Left renal cortex interstitium (tissue), 4 donors: ENCODE data around the gene SHB. TPM values are rescaled to one million over a fixed set of nuclear protein-coding genes. Genes with fewer than 3 reads are reported as not detected.
"Not testable (repeated sequence)": the region's sequence is repeated elsewhere in the genome, so short reads cannot be mapped to it uniquely, and the experiment has no call there.

Experiments used
- DNase-seq, 4 donors: peaks; one replicate each; pipeline ENCODE4 v3.0.0-alpha.2; 2013; ENCODE audit warnings: low read depth in 4 of 4, low spot score in 2 of 4, missing footprints in 1 of 4
- polyA plus RNA-seq, 4 donors: library from polyadenylated mRNA; unstranded; fragments of 120-200 nt; gene quantifications; one replicate each; pipeline ENCODE4 v1.2.1, GENCODE V29; 2013; ENCODE audit not compliant: insufficient read length in 4 of 4

Gene SHB
- polyA plus RNA-seq, 4 donors = 15.8 to 19.1 (median 18.5) TPM

GRCh38 chr9:37976714-37977477, 92.1 kb downstream of the SHB start:
- no peak for DNase-seq

GRCh38 chr9:37975639-37976038, 93.4 kb downstream of the SHB start:
- DNase-seq = no peak

- DNase-seq = no peak
These were observed 94.4 kb downstream of the SHB start for GRCh38 chr9:37974506-37975173.

GRCh38 chr9:37972351-37972848, 96.6 kb downstream of the SHB start:
- no peak for DNase-seq

- DNase-seq = no peak
These were observed 97.3 kb downstream of the SHB start for GRCh38 chr9:37971691-37972090.

- DNase-seq = no peak
These were observed 97.9 kb downstream of the SHB start for GRCh38 chr9:37971108-37971459.

- no peak for DNase-seq
These were observed 98.5 kb downstream of the SHB start for GRCh38 chr9:37970301-37971107.

GRCh38 chr9:37969558-37970300, 99.3 kb downstream of the SHB start:
- DNase-seq = no peak

- no peak for DNase-seq
These were observed 99.9 kb downstream of the SHB start for GRCh38 chr9:37969130-37969529.

GRCh38 chr9:37968228-37968701, 100.8 kb downstream of the SHB start:
- no peak for DNase-seq

GRCh38 chr9:37967761-37968080, 101.3 kb downstream of the SHB start:
- no peak for DNase-seq

- DNase-seq = no peak
These were observed 101.8 kb downstream of the SHB start for GRCh38 chr9:37967014-37967760.

- DNase-seq = peak; percentile 19 to 71 (median 56)
These were observed 102.5 kb downstream of the SHB start for GRCh38 chr9:37966412-37967013.

GRCh38 chr9:37965676-37966345, 103.2 kb downstream of the SHB start:
- DNase-seq = not testable (repeated sequence)

- DNase-seq = no peak
These were observed 103.9 kb downstream of the SHB start for GRCh38 chr9:37965116-37965515.

- DNase-seq = no peak
These were observed 104.3 kb downstream of the SHB start for GRCh38 chr9:37964740-37965081.

- no peak for DNase-seq
These were observed 104.9 kb downstream of the SHB start for GRCh38 chr9:37963936-37964739.

GRCh38 chr9:37961351-37961750, 107.7 kb downstream of the SHB start:
- no peak for DNase-seq
